ENCODE results near the gene SLC35C1.
"Not testable (repeated sequence)": the region's sequence is repeated elsewhere in the genome, so short reads cannot be mapped to it uniquely, and the experiment has no call there.

The SLC35C1 gene

DNA sequence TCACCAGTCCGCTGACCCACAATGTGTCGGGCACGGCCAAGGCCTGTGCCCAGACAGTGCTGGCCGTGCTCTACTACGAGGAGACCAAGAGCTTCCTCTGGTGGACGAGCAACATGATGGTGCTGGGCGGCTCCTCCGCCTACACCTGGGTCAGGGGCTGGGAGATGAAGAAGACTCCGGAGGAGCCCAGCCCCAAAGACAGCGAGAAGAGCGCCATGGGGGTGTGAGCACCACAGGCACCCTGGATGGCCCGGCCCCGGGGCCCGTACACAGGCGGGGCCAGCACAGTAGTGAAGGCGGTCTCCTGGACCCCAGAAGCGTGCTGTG is 6.1 kb downstream of the SLC35C1 start:
- no peak for DNase-seq (ENCODE audit: low read depth in 2 of 2)

DNA sequence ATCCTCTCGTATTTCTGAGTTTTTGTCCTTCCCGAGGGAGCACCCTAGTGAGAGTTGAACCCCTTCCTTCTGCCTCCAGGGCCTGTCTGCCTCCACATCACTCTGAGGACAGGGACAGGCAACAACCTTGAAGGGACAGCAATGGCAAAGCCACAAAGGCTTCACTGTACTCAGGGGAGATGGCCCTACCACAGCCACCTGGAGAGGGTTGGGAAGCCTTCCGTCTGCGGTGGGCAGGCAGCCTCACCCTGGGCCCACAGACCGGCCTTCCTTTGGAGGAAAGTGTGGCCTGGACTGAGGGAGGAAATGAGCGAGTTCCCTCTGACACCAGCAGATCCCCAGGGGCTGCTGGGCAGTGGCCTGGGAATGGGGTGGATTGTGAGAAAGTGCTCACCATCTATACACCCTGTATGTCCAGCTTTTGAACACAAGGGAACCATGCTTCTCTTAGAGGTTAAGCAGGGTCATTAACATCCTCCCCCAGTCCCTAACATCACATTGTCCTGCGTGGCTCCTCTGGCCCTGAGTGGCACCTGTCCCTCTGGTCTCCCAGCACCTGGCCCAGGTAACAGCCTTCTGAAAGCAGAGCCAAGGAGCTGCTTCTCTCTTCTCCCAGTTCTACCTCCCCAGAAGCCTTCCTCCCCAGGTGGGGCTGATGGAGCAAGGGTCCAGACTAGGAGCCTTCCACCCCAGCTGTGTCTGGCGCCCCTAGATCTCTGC is 6.8 kb downstream of the SLC35C1 start:
- DNase-seq (ENCODE audit: low read depth in 2 of 2): no peak

DNA sequence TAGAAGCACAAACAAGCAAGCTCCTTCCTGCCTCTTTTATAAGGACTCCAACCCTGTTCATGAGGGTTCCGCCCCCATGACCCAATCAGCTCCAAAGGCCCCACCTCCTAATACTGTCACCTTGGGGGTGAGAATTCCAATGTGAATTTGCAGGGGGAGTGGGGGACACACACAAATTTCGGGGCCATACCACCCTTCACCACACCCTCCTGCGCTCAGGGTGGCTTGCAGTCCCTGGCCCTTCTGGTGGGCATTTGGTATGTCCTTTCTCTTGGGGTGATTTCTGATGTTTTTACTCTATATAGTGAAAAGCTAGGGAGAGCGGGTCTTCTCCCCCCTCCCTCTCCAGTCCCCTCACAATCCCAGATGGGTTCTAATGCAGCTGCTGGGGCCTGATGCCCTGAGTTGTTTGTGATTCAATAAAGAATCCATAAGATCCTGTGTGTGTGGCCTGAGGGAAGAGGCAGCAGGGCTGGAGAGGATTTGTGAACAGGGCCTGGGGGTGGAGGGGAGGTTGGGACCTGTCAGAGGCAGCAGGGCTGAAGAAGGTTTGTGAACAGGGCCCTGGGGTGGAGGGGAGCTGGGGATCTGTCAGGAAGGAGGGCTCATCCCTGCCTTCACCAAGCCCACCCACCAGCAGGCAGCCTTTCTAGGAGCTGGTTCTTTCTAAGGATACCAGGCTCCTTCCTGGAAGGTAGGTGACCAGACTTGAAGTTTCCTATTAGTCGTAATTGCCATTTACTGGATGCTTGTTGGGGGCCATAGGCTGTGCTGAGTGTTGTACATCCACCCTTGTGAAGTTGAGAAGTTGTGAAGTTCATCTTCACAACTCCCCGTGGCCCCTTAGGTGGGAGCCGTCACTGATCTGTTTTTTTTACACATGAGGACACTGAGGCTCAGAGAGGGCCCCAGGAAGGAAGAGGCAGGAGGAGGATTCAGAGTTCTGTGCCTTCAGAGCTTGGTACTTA is 7.9 kb downstream of the SLC35C1 start:
- DNase-seq (ENCODE audit: low read depth in 2 of 2): no peak

DNA sequence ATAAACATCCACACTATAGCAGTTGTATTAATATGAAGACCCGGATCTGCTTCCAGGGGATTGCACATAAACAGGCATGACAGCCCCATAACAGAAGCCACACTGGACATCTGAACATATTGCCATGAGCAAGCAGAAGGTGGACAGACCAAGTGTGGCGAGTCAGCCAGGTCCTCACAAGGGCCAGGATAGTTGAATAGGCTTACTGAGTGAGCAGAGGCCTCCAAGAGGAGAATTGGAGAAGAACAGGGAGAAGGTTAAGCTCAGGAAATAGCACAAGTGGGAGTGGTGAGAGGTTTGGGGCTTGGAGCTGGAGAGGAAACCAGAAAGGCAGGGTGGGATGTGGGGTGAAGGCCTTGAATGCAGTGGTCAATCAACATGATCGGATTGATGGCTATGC is 10.8 kb downstream of the SLC35C1 start:
- DNase-seq (ENCODE audit: low read depth in 2 of 2): no peak

DNA sequence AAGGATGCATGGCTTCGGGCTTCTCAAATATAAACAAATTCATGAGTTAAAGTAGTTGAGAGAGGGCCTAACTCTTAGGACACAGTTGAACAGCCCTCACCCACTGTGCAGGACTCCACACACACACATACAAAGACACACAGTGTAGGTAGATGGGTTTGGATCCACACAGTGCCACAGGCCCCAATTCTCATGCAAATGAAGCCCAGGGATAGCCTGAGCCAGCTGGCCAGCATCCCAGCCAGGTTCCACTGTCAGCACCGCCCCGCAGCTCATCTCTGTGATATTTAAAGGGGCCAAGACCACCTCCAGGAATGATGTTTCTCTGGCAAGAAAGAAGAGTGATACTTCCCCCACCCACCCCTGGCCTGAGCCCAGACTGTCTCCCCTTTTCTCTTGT is 11.7 kb downstream of the SLC35C1 start:
- DNase-seq (ENCODE audit: low read depth in 2 of 2): no peak

DNA sequence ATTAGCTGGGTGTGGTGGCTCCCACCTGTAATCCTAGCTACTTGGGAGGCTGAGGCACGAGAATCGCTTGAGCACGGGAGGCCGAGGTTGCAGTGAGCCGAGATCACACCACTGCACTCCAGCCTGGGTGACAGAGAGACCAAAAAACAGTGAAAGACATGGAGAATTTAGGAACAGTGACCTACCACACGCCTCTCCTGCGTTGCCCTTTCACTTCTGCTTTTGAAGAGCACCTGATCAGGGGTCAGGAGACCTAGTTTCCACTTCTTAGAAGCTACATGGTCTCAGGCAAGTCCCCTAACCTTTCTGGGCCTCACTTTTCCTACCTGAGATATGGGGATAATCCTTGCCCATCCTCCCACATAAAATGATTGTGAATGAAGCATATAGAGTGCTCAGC is 12.2 kb downstream of the SLC35C1 start:
- DNase-seq (ENCODE audit: low read depth in 2 of 2): no peak

DNA sequence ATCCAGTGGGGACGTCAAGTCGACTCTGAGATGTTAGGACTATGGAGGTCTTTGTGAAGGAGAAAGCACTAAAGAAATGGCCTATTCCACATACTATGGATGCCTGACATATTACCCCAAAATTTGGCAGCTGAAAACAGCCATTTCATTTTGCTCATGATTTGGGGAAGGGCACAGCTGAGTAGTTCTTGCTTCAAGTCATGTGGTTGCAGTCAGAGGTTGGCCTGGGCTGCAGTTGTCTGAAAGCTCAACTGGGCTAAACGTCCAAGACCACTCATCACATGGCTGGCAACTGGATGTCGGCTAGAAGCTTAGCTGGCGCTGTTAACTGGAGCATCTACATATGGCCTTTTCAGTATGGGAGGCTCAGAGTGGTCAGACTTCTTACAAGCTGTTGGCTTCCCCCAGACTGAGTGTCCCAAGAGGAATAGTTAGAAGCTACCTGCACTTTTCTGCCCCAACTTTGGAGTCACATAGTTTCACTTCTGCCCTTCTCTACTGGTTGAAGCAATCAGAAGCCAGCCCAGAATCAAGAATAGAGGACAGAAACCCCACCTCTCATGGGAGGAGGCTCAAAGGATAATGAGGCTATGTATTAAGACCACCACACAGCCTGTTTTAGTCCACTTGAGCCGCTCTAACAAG is 14.1 kb downstream of the SLC35C1 start:
- no peak for DNase-seq (ENCODE audit: low read depth in 2 of 2)

DNA sequence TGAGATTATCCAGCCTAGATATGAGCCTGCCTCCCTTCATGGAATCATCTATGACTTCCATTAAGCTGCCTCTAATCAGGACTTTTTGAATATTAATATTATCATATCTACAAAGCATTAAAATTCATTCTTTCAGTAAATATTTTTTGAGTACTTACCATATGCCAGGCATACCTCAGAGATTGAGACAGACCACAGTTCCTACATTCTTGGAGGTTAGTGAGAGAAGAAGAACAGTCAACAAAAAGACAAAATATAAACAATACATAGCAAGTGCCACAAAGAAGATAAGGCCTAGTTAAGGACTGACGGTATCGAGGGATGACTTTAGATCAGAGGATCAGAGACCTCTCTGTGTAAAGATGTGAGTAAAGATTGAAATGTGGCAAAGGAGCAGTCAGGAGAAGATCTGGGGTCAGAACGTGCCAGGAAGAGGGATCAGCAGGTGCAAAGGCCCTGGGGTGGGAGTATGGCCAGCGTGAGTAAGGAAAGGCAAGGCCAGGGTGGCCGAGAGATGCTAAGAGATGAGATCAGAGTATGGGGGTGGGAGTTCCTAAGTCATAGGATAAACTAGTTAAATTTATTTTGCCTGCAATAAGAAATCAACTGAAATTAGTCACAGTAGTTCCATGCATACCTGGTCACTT is 15.4 kb downstream of the SLC35C1 start:
- DNase-seq (ENCODE audit: low read depth in 2 of 2): no peak

DNA sequence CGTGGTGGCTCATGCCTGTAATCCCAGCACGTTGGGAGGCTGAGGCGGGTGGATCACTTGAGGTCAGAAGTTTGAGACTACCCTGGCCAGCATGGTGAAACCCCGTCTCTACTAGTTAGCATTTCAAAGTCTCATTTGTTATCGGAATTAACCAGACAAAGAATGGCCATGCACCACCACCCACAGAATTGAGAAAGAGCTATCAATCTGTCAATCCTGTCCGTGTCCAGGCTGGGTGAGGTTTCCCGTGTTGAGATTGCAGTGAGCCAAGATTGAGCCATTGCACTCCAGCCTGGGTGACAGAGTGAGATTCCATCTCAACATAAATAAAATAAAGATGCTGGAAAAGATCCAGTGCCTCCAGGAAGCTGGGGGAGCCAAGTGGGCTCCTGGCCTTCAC is 21.5 kb downstream of the SLC35C1 start:
- DNase-seq (ENCODE audit: low read depth in 2 of 2): not testable (repeated sequence)

DNA sequence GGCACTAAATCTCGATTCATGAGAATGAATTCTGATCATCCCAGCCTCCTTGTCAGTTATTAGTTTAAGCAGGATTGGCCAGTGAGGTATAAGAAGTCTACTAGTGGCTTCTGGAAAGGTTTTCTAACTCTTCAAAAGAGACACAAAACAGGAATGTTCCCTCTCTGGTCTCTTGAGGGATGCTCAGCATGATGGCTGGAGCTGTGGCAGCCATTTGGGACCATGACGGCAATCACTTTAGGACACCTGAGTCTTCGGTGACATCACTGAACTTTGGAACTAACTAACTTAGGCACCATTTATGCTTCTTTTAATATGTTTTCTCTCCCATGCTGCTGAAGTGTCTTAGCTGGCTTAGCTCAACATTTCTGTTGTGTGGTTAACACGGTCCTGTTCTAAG is 22.2 kb downstream of the SLC35C1 start:
- no peak for DNase-seq (ENCODE audit: low read depth in 2 of 2)

DNA sequence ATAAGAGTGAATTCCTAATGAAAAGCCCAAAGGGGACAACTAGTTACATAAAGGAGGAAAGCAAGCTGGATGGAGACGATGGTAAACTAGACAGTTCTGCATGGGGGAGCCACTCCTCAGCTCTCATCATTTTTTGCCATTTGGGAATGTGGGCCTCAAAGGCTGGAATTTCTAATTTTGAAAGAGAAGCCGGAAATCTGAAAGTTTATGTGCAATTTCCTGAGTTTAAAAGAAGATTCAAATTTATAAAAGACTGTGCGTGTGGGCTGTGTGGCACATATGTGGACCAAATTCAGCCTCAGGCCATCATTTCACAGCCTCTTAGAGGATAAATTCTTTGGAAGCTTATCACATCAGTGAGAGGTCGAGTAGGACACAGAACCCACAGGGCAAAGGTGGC is 24.0 kb downstream of the SLC35C1 start:
- no peak for DNase-seq (ENCODE audit: low read depth in 2 of 2)

DNA sequence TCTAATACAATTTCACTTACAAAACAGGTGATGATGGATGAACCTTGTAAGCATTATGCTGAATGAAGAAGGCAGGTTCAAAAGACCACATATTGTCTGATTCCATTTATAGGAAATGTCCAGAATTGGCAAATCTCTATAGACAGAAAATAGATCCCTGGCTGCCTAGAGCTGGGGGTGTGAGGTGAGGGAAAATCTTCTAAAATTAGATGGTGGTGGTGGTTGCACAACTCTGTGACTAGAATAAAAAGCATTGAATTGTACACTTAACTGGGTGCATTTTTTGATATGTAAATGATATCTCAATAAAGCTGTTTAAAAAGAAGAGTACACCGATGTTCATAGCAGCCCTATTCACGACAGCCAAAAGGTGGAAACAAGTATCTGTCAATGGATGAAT is 25.6 kb downstream of the SLC35C1 start:
- DNase-seq (ENCODE audit: low read depth in 2 of 2): no peak

DNA sequence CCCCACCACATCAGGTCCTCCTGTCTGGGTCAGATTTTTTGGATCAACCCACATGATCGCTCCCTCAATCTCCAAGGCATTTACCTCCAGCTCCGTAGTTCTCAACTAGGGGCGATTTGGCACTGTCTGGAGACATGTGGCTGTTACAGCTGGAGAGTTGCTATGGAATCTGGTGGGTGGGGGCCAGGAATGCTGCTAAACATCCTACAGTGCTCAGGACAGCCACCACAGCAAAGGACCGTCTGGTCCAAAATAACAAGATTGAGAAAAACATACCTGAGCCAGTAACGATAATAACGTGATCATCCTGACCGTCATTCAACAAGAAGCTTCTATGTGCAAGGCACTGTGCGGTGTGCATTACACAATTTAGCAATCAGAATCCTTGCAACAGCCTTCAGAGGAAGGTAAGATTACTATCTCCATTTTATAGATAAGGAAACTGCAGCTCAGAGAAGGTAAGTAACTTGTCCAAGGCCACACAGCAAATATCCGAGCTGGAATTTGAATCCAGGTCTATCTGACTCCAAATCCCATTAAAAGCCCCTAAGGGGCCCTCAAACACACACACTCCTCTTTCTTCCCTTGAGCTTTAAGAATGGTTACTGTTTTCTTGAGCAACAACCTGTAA is 28.0 kb downstream of the SLC35C1 start:
- no peak for DNase-seq (ENCODE audit: low read depth in 2 of 2)

DNA sequence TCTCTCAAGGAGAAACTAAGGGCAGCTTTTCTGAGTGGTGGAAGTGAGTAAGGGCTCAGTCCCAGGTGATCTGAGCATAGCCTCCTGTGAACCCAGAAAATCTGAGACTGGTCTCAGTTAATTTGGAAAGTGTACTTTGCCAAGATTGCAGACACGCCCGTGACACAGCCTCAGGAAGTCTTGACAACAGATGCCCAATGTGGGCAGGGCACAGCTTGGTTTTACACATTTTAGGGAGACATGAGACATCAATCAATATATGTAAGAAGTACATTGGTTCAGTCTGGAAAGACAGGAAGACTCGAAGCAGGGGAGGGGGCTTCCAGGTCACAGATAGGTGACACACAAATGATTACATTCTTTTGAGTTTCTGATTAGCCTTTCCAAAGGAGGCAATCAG is 28.8 kb downstream of the SLC35C1 start:
- DNase-seq (ENCODE audit: low read depth in 2 of 2): no peak

DNA sequence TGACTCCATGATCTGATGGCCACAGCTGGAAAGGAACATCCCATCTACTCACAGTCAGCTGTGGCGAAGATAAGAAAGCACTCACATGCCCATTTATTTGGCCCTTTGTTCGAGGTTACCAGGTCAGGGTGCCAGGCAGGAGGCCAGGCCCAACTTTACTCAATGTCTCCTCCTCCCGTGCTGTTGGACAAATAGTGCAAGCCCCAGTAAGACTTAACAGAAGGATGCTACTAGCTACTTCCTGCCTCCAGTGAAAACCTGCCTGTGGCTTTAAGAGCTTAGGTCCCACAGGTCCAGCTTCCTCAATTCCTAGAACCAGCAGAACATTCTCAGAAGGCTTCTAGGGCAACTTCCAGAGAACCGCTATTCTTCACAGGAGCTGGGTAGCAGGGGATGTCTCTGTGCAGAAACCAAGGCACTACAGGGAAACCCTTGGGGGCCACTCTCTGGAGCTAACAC is 29.4 kb downstream of the SLC35C1 start:
- DNase-seq (ENCODE audit: low read depth in 2 of 2): no peak

DNA sequence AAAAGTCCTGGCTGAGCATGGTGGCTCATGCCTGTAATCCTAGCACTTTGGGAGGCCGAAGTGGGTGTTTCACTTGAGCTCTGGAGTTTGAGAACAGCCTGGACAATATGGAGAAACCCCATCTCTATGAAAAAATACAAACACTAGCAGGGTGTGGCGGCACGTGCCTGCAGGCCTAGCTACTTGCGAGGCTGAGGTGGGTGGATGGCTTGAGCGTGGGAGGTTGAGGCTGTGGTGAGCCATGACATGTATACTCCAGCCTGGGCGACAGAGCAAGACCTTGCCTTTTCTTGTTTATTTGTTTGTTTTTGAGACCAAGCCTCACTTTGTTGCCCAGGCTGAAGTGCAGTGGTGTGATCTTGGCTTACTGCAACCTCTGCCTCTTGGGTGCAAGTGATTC is 34.3 kb downstream of the SLC35C1 start:
- DNase-seq (ENCODE audit: low read depth in 2 of 2): no peak

DNA sequence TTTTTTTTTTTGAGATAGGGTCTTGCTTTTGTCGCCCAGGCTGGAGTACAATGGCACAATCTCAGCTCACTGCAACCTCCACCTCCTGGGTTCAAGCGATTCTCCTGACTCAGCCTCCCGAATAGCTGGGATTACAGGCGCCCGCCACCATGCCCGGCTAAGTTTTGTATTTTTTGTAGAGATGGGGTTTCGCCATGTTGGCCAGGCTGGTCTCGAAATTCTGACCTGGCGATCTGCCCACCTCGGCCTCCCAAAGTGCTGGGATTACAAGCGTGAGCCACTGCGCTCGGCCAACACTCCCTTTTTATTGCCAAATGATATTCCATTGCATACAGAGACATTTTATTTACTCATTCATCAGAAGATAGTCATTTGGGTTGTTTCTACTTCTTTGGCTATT is 35.3 kb downstream of the SLC35C1 start:
- DNase-seq (ENCODE audit: low read depth in 2 of 2): not testable (repeated sequence)

DNA sequence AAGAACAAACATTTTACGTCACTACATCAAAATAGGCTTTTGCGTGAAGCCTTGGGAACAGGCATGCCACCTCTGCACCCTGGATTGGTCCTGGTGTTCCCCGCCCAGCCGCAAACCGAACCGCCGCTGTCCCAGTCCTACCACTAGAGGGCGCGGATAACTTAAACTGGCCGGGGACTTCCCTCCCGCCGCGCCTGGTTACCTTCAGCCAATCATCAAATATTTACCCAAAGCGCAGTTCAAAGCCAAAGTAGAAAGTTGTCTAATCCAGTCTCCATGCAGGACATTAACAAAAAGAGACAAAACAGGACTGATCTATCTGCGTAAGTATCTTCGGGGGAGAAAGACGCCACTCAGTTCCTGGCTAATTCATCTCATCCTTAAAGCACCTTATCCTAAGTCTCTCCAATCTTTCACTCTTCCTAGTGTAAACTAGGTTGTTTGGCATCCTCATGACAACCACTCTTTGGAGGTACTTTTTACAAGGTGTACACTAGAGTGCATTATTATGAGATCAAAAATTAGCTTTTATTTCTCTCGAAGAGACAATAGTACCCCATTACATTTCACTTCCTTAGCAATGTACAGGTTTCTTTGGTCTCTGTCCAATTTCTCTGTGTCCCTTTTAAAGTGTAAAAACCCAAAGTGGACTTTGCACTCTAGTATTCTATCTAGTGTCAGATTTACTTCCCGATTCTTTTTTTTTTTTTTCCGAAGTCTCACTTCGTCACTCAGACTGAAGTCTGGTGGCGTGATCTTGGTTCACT is 38.4 kb downstream of the SLC35C1 start:
- peak; percentile 61 to 73 for DNase-seq (ENCODE audit: low read depth in 2 of 2)

DNA sequence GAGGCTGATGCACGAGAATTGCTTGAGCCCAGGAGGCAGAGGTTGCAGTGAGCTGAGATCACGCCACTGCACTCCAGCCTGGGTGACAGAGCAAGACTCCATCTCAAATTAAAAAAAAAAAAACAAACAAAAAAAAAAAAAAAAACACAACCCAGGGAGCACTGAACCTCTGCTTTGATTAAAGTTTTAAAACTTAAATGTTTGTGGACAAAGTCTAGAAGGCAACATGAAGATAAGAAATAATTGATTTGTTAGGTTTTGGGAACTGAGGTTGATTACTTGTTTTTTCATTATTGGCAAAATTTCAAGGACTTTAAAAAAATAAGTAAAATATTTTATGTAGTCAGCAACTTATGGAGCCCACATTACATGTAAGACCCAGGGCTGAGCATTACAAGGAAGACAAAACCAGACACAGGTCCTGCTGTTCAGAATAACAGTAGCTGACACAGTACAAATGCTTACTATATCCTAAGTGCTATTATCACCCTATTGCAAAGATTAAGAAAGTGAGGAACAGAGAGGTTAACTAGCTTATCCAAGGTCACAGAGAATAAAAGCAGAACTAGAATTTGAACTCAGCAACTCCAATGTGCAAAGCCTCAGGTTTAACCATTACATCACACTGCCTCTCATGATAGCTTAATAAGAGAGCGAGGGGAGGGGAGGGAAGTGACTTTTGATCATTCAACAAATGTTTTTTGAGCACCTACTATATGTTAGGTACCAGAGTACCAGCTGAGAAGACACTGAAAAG is 40.1 kb downstream of the SLC35C1 start:
- no peak for DNase-seq (ENCODE audit: low read depth in 2 of 2)

DNA sequence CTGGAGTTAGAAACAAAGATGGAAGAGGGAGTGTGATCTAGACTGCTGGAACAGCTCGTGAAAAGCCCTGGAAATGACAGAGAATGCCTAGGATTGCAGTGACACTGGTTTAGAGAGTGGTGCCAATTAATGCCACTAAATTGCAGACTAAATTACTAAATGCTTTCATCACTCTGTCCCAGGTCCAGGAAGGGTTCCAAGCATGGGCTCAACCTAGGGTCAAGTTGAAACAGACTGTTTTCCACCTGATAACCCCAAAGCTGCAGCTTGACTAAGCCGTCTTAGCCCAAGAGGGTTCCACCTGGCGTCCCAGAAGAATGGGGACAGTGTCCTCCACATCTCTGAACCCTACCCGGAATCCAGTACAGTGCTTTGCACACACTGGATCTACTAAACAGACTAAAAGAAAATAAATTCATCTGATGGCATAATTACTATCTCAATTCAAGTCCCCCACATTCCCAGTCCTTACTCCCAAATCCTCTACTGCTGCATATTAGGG is 41.3 kb downstream of the SLC35C1 start:
- DNase-seq (ENCODE audit: low read depth in 2 of 2): no peak

Data from stimulated activated CD8-positive, alpha-beta memory T cell treated with anti-CD3 and anti-CD28 coated beads, Interleukin-15, amount 100 ng/mL, for 4 hours (primary cell).